HG02970 (cell line): ENCODE measurements around the gene PRRG4.
"Not testable (repeated sequence)": the region's sequence is repeated elsewhere in the genome, so short reads cannot be mapped to it uniquely, and the experiment has no call there.

Source experiments
- ATAC-seq: cut with Tn5 transposase; IDR thresholded peaks from one replicate; pipeline ENCODE4 v1.9.1; 2021; ENCODE audit warnings: mild to moderate bottlenecking, moderate library complexity, moderate number of reproducible peaks; ENCODE audit not compliant: unreplicated experiment, low FRiP score

The PRRG4 gene

GRCh38 chr11:32829157-32829679, 509 bp upstream of the PRRG4 start:
- ATAC-seq = peak; percentile 39

- peak; percentile 5 for ATAC-seq
These were observed 649 bp downstream of the PRRG4 start for GRCh38 chr11:32830413-32830738.

- ATAC-seq = no peak
These were observed 1.1 kb downstream of the PRRG4 start for GRCh38 chr11:32830796-32831195.

- no peak for ATAC-seq
These were observed 1.5 kb downstream of the PRRG4 start for GRCh38 chr11:32831221-32831620.

- ATAC-seq = no peak
These were observed 4.2 kb downstream of the PRRG4 start for GRCh38 chr11:32833921-32834320.

GRCh38 chr11:32836946-32837345, 7.2 kb downstream of the PRRG4 start:
- no peak for ATAC-seq

- no peak for ATAC-seq
These were observed 9.0 kb downstream of the PRRG4 start for GRCh38 chr11:32838505-32839274.

GRCh38 chr11:32839308-32839707, 9.6 kb downstream of the PRRG4 start:
- ATAC-seq = no peak

- no peak for ATAC-seq
These were observed 10.9 kb downstream of the PRRG4 start for GRCh38 chr11:32840587-32840986.

- ATAC-seq = no peak
These were observed 13.8 kb downstream of the PRRG4 start for GRCh38 chr11:32843544-32843943.

- ATAC-seq = no peak
These were observed 17.8 kb downstream of the PRRG4 start for GRCh38 chr11:32847511-32847910.

GRCh38 chr11:32849761-32850160, 20.0 kb downstream of the PRRG4 start:
- ATAC-seq = no peak

GRCh38 chr11:32851251-32851650, 21.5 kb downstream of the PRRG4 start:
- no peak for ATAC-seq

GRCh38 chr11:32852207-32852606, 22.5 kb downstream of the PRRG4 start:
- ATAC-seq = no peak

GRCh38 chr11:32855601-32856000, 25.9 kb downstream of the PRRG4 start:
- ATAC-seq = no peak

- no peak for ATAC-seq
These were observed 29.0 kb downstream of the PRRG4 start for GRCh38 chr11:32858731-32859130.

- ATAC-seq = no peak
These were observed 32.3 kb downstream of the PRRG4 start for GRCh38 chr11:32861850-32862577.

GRCh38 chr11:32864555-32864954, 34.8 kb downstream of the PRRG4 start:
- ATAC-seq = no peak

- ATAC-seq = not testable (repeated sequence)
These were observed 39.0 kb downstream of the PRRG4 start for GRCh38 chr11:32868752-32869151.

GRCh38 chr11:32870676-32871075, 40.9 kb downstream of the PRRG4 start:
- no peak for ATAC-seq

- ATAC-seq = no peak
These were observed 44.4 kb downstream of the PRRG4 start for GRCh38 chr11:32874132-32874531.

- ATAC-seq = no peak
These were observed 51.6 kb downstream of the PRRG4 start for GRCh38 chr11:32881286-32881685.
